Muscle layer of colon (tissue), 2 donors: ENCODE data around the gene AUTS2.

Experiments
- H3K27ac ChIP-seq: one replicate; pipeline ENCODE4 v1.7.0; 2013; ENCODE audit warnings: low read depth, mild to moderate bottlenecking, low read length, moderate library complexity
- H3K27me3 ChIP-seq, 2 donors: one replicate each; pipeline ENCODE4 v1.7.0; 2013; ENCODE audit warnings: low read length in 2 of 2, mild to moderate bottlenecking in 2 of 2; ENCODE audit not compliant: insufficient read depth in 2 of 2, control insufficient read depth in 1 of 2
- H3K36me3 ChIP-seq: one replicate; pipeline ENCODE4 v1.7.0; 2013; ENCODE audit warnings: mild to moderate bottlenecking, low read length; ENCODE audit not compliant: insufficient read depth
- H3K4me1 ChIP-seq: one replicate; pipeline ENCODE4 v1.7.0; 2013; ENCODE audit warnings: mild to moderate bottlenecking, low read length; ENCODE audit not compliant: insufficient read depth
- H3K4me3 ChIP-seq, 2 donors: one replicate each; pipeline ENCODE4 v1.7.0; 2013; ENCODE audit warnings: low read length in 2 of 2, low read depth in 1 of 2, mild to moderate bottlenecking in 1 of 2, moderate library complexity in 1 of 2
- H3K9ac ChIP-seq: one replicate; pipeline ENCODE4 v1.7.0; 2013; ENCODE audit warnings: low read length
- H3K9me3 ChIP-seq: one replicate; pipeline ENCODE4 v1.7.0; 2013; ENCODE audit warnings: mild to moderate bottlenecking, low read length
- donor health status: abdominal sarcoma.
- donor health status: Adenocarcinoma of cecum.

AUTS2 gene

GRCh38 chr7:70574970-70575799, 976.9 kb downstream of the AUTS2 start:
- Histone ChIP-seq H3K27me3 (no peaks in the 10 kb centered on the region), H3K36me3 (no peaks in the 10 kb centered on the region), H3K4me1 (no peaks in the 10 kb centered on the region), H3K4me3 (no peak overlapping the region), H3K27ac (no peak overlapping the region), H3K9me3 (no peaks in the 10 kb centered on the region), H3K9ac (no peak overlapping the region)

GRCh38 chr7:70577078-70577477, 978.8 kb downstream of the AUTS2 start:
- Histone ChIP-seq H3K4me3 (no peak overlapping the region), H3K9me3 (no peaks in the 10 kb centered on the region), H3K9ac (no peak overlapping the region), H3K4me1 (no peaks in the 10 kb centered on the region), H3K36me3 (no peaks in the 10 kb centered on the region), H3K27me3 (no peaks in the 10 kb centered on the region), H3K27ac (no peak overlapping the region)

GRCh38 chr7:70578131-70578530, 979.9 kb downstream of the AUTS2 start:
- H3K27me3 ChIP-seq = no peaks in the 10 kb centered on the region
- H3K4me3 ChIP-seq = no peak overlapping the region
- no peaks in the 10 kb centered on the region for H3K36me3 ChIP-seq
- H3K9ac ChIP-seq = no peak overlapping the region
- H3K27ac ChIP-seq = no peak overlapping the region
- H3K4me1 ChIP-seq = no peaks in the 10 kb centered on the region
- no peaks in the 10 kb centered on the region for H3K9me3 ChIP-seq

GRCh38 chr7:70579397-70580097, 981.3 kb downstream of the AUTS2 start:
- no peak overlapping the region for H3K9ac ChIP-seq

GRCh38 chr7:70580161-70580560, 981.9 kb downstream of the AUTS2 start:
- H3K4me1 ChIP-seq = no peaks in the 10 kb centered on the region
- no peaks in the 10 kb centered on the region for H3K27me3 ChIP-seq
- H3K4me3 ChIP-seq = no peak overlapping the region
- H3K9ac ChIP-seq = no peak overlapping the region
- no peaks in the 10 kb centered on the region for H3K36me3 ChIP-seq
- H3K9me3 ChIP-seq = no peaks in the 10 kb centered on the region
- no peak overlapping the region for H3K27ac ChIP-seq

More at GRCh38 chr7:70579397-70580097, 981.3 kb downstream of the AUTS2 start:
- H3K27me3 ChIP-seq = no peaks in the 10 kb centered on the region
- no peaks in the 10 kb centered on the region for H3K9me3 ChIP-seq
- H3K27ac ChIP-seq = no peak overlapping the region
- H3K4me1 ChIP-seq = no peaks in the 10 kb centered on the region
- H3K4me3 ChIP-seq = no peak overlapping the region
- H3K36me3 ChIP-seq = no peaks in the 10 kb centered on the region

- Histone ChIP-seq H3K4me3 (no peak overlapping the region), H3K27me3 (no peaks in the 10 kb centered on the region), H3K36me3 (no peaks in the 10 kb centered on the region), H3K4me1 (no peaks in the 10 kb centered on the region), H3K9ac (no peak overlapping the region), H3K27ac (no peak overlapping the region), H3K9me3 (no peaks in the 10 kb centered on the region)
Observed at GRCh38 chr7:70582927-70583895, 984.9 kb downstream of the AUTS2 start.

- H3K4me1 ChIP-seq = no peaks in the 10 kb centered on the region
- no peak overlapping the region for H3K9ac ChIP-seq
- no peak overlapping the region for H3K27ac ChIP-seq
Observed at GRCh38 chr7:70583965-70584883, 985.9 kb downstream of the AUTS2 start.

GRCh38 chr7:70585071-70585470, 986.8 kb downstream of the AUTS2 start:
- Histone ChIP-seq H3K9ac (no peak overlapping the region), H3K4me3 (no peak overlapping the region), H3K27me3 (no peaks in the 10 kb centered on the region), H3K9me3 (no peaks in the 10 kb centered on the region), H3K36me3 (no peaks in the 10 kb centered on the region), H3K4me1 (no peaks in the 10 kb centered on the region), H3K27ac (no peak overlapping the region)

More at GRCh38 chr7:70583965-70584883, 985.9 kb downstream of the AUTS2 start:
- Histone ChIP-seq H3K27me3 (no peaks in the 10 kb centered on the region), H3K9me3 (no peaks in the 10 kb centered on the region), H3K36me3 (no peaks in the 10 kb centered on the region), H3K4me3 (no peak overlapping the region)

GRCh38 chr7:70586822-70587221, 988.5 kb downstream of the AUTS2 start:
- Histone ChIP-seq H3K4me3 (no peak overlapping the region), H3K9me3 (no peaks in the 10 kb centered on the region), H3K9ac (no peak overlapping the region), H3K4me1 (no peaks in the 10 kb centered on the region), H3K36me3 (no peaks in the 10 kb centered on the region), H3K27me3 (no peaks in the 10 kb centered on the region), H3K27ac (no peak overlapping the region)

- Histone ChIP-seq H3K36me3 (no peaks in the 10 kb centered on the region), H3K27ac (no peak overlapping the region), H3K27me3 (no peaks in the 10 kb centered on the region), H3K9me3 (no peaks in the 10 kb centered on the region), H3K4me3 (no peak overlapping the region), H3K9ac (no peak overlapping the region), H3K4me1 (no peaks in the 10 kb centered on the region)
Observed at GRCh38 chr7:70587739-70588138, 989.5 kb downstream of the AUTS2 start.
